ENCODE results near the gene TLCD2. TPM values are rescaled to one million over a fixed set of nuclear protein-coding genes. Genes with fewer than 3 reads are reported as not detected.
A peak's percentile ranks its signal among the peaks of the same experiment; 100 is the strongest.

The TLCD2 gene
- total and polyA plus RNA-seq, 2 of the 13 experiments (the other 11 are each of a cell fraction or from before 2014, with no cell fraction given): 0.90 to 1.1 TPM

GRCh38 chr17:1684378-1685189 is 25.6 kb downstream of the TLCD2 start, which contains the start of gene PRPF8 (continued):
- no peak for TF ChIP-seq ZNF530 (CRISPR knock-in tag; IDR thresholded peaks at IDR 0.05; ENCODE audit: low read depth)
- TF ChIP-seq RNF2 (conservative IDR thresholded peaks at IDR 0.05; ENCODE audit: low read depth): 0 out of 2 replicates have a peak, but pooled peaks have one; percentile 44
- no peak for TF ChIP-seq ZNF800 (CRISPR knock-in tag; IDR thresholded peaks at IDR 0.05)
- peak; percentile 87 for TF ChIP-seq PBX2 (CRISPR knock-in tag; IDR thresholded peaks at IDR 0.05)
- no peak for TF ChIP-seq LBX2 (CRISPR knock-in tag; IDR thresholded peaks at IDR 0.05; ENCODE audit: borderline replicate concordance)
- no peak for TF ChIP-seq ZNF550 (CRISPR knock-in tag; IDR thresholded peaks at IDR 0.05; ENCODE audit: borderline replicate concordance)
- TF ChIP-seq TP53 (CRISPR knock-in tag; conservative IDR thresholded peaks at IDR 0.05): no peak
- TF ChIP-seq ZBTB38 (CRISPR knock-in tag; IDR thresholded peaks at IDR 0.05): peak; percentile 29; the same call in 1 of the 2 replicates
- TF ChIP-seq, protein P1, sequence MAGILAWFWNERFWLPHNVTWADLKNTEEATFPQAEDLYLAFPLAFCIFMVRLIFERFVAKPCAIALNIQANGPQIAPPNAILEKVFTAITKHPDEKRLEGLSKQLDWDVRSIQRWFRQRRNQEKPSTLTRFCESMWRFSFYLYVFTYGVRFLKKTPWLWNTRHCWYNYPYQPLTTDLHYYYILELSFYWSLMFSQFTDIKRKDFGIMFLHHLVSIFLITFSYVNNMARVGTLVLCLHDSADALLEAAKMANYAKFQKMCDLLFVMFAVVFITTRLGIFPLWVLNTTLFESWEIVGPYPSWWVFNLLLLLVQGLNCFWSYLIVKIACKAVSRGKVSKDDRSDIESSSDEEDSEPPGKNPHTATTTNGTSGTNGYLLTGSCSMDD (CRISPR knock-in tag; IDR thresholded peaks at IDR 0.05): no peak
- TF ChIP-seq AHR (CRISPR knock-in tag; IDR thresholded peaks at IDR 0.05): peak; percentile 69; the same call in 1 of the 2 replicates
- no peak for TF ChIP-seq PRDM4 (CRISPR knock-in tag; IDR thresholded peaks at IDR 0.05; ENCODE audit: borderline replicate concordance)
- TF ChIP-seq KIAA2018 (CRISPR knock-in tag; IDR thresholded peaks at IDR 0.05; ENCODE audit: borderline replicate concordance): no peak

Measured in HepG2 (cell line).